ENCODE results near the gene PARP1.

PARP1 gene

DNA sequence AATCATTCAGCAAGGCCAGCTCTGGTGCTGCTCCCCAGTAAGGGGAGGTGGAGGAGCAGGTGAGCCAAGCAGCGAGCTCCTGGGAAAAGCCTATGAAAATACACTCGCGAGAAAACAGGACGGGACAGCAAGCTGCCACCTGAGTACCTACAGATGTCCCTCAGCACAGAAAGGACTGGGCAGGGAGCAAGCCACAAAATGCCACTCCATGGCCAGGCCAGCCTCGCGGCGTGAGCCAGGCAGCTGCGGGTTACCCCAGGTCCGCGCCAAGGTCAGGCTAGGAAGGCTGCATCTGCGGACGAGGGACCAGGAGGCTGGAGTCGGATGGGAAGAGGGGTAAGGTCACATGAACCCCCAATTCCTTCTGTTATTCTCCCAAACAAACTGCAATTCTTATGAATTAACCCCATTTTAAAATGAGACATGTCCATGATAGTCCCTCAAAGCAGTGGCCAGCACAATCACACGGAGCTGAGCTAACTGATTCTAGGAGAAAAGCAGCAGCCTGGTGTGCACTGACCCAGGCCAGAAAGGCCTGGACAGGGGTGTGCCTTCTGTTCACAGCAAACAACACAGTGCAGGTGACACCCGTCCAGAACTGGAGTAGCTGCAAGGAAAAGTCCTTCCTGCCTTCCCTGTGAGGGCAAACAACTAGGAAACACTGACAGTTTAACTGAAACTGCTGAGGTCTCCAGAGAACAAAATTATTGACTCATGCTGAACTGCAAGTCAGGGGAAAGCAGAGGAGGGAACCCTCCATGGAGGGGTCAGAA is 26.5 kb downstream of the PARP1 start:
- no peak overlapping the region for H3K4me3 ChIP-seq (ENCODE audit: severe bottlenecking)
- no peaks in the 10 kb centered on the region for H3K27me3 ChIP-seq (ENCODE audit: insufficient read depth, poor library complexity, severe bottlenecking)
- TF ChIP-seq, protein P1, sequence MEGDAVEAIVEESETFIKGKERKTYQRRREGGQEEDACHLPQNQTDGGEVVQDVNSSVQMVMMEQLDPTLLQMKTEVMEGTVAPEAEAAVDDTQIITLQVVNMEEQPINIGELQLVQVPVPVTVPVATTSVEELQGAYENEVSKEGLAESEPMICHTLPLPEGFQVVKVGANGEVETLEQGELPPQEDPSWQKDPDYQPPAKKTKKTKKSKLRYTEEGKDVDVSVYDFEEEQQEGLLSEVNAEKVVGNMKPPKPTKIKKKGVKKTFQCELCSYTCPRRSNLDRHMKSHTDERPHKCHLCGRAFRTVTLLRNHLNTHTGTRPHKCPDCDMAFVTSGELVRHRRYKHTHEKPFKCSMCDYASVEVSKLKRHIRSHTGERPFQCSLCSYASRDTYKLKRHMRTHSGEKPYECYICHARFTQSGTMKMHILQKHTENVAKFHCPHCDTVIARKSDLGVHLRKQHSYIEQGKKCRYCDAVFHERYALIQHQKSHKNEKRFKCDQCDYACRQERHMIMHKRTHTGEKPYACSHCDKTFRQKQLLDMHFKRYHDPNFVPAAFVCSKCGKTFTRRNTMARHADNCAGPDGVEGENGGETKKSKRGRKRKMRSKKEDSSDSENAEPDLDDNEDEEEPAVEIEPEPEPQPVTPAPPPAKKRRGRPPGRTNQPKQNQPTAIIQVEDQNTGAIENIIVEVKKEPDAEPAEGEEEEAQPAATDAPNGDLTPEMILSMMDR (IDR thresholded peaks at IDR 0.05; ENCODE audit: poor library complexity, severe bottlenecking): no peak
- H3K9me3 ChIP-seq (ENCODE audit: severe bottlenecking): no peaks in the 10 kb centered on the region
- peaks cover 17% of the 10 kb centered on the region for H3K36me3 ChIP-seq (ENCODE audit: low read depth)
- H3K27ac ChIP-seq (ENCODE audit: poor library complexity, severe bottlenecking): no peak overlapping the region
- no peaks in the 10 kb centered on the region for H3K4me1 ChIP-seq (ENCODE audit: insufficient read depth, poor library complexity, severe bottlenecking)
- ATAC-seq (ENCODE audit: low read depth): no peak
- no peak for DNase-seq (ENCODE audit: low spot score)

DNA sequence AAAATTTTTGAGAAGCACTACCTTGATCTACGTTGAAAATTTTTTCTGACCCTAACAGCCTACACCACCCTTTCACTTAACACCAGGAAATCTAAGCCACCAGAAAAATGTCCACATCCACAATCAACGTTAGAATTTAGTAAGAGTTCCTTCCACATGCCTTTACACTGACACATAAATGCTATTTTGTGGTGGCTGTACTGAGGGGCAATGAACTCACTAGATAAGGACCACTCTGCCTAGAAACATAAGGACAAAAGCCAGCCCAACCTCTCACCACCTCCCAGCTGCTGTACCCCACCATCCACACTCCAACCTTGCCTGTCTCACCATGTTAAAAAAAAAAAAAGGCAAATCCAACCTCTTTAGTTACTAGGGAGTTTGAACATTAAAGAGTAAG is 29.8 kb downstream of the PARP1 start:
- Histone ChIP-seq H3K4me1 (ENCODE audit: insufficient read depth, poor library complexity, severe bottlenecking) (no peaks in the 10 kb centered on the region), H3K9me3 (ENCODE audit: severe bottlenecking) (no peaks in the 10 kb centered on the region), H3K4me3 (ENCODE audit: severe bottlenecking) (no peak overlapping the region), H3K27me3 (ENCODE audit: insufficient read depth, poor library complexity, severe bottlenecking) (no peaks in the 10 kb centered on the region), H3K27ac (ENCODE audit: poor library complexity, severe bottlenecking) (no peak overlapping the region), H3K36me3 (ENCODE audit: low read depth) (peaks cover 33% of the 10 kb centered on the region)
- DNase-seq (ENCODE audit: low spot score): no peak
- TF ChIP-seq, protein P1 (IDR thresholded peaks at IDR 0.05; ENCODE audit: poor library complexity, severe bottlenecking): no peak
- ATAC-seq (ENCODE audit: low read depth): no peak

DNA sequence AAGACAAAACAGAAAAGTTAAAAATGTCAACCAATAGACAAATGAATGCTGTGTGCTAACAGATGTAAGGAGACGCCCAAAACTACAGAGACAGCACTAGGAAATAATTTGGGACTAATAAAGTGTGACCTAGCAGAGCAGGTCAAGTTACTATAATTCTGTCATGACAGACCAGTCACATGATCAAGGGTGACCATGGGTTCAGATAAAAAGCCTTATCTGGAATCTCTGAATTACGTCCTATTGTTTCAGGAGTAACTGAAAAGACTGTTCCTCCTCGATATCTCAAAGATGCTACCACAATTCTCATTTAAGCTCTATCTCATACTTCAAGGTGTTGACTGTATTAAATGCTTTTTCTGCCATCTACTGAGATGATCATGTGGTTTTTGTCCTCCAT is 31.6 kb downstream of the PARP1 start:
- Histone ChIP-seq H3K27ac (ENCODE audit: poor library complexity, severe bottlenecking) (no peak overlapping the region), H3K9me3 (ENCODE audit: severe bottlenecking) (no peaks in the 10 kb centered on the region), H3K4me3 (ENCODE audit: severe bottlenecking) (no peak overlapping the region), H3K27me3 (ENCODE audit: insufficient read depth, poor library complexity, severe bottlenecking) (no peaks in the 10 kb centered on the region), H3K4me1 (ENCODE audit: insufficient read depth, poor library complexity, severe bottlenecking) (no peaks in the 10 kb centered on the region), H3K36me3 (ENCODE audit: low read depth) (peaks cover 27% of the 10 kb centered on the region)
- DNase-seq (ENCODE audit: low spot score) (no peak), ATAC-seq (ENCODE audit: low read depth) (no peak)
- TF ChIP-seq, protein P1 (IDR thresholded peaks at IDR 0.05; ENCODE audit: poor library complexity, severe bottlenecking): no peak

DNA sequence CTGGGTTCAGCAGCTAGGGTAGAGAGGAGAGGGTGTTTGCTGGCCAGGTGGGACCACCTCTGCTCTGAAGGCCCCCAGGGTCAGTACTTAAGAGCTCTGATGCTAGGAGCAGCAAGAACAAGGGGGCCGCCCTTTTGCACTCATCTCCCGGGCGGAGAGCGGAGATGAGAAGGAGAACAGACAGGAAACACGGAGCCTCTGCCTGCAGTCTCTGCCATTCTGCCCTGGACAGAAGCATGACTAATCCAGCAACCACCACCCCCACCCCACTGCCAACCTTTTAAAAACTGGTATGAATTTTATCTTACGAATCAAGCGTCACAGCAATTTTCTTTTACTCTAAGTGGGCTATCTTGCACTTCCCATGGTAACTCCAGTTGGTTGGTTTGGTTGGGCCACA is 34.5 kb downstream of the PARP1 start:
- H3K9me3 ChIP-seq (ENCODE audit: severe bottlenecking): no peaks in the 10 kb centered on the region
- no peak overlapping the region for H3K27ac ChIP-seq (ENCODE audit: poor library complexity, severe bottlenecking)

DNA sequence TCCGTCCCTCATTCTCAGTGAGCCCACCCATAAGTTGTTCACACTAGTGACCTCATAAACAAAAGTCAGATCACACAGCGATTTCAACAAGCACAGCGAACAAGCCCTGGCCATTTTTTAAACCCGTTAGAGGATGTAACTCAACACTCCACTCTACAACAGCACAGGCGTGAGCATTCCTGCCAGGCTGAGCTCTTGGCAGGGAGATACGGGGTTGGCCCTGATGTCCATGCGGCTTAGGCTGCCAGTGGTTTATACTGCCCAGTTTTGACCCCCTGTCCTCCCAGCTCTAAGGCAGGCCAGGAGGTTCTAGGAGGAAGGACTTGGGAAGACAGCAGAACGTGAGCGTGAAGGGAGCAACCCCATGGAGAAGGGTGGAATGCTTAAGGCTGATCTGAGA is 35.0 kb downstream of the PARP1 start:
- Histone ChIP-seq H3K36me3 (ENCODE audit: low read depth) (peaks cover 25% of the 10 kb centered on the region), H3K4me1 (ENCODE audit: insufficient read depth, poor library complexity, severe bottlenecking) (no peaks in the 10 kb centered on the region), H3K27me3 (ENCODE audit: insufficient read depth, poor library complexity, severe bottlenecking) (no peaks in the 10 kb centered on the region), H3K9me3 (ENCODE audit: severe bottlenecking) (no peaks in the 10 kb centered on the region), H3K4me3 (ENCODE audit: severe bottlenecking) (no peak overlapping the region), H3K27ac (ENCODE audit: poor library complexity, severe bottlenecking) (no peak overlapping the region)
- DNase-seq (ENCODE audit: low spot score) (no peak), ATAC-seq (ENCODE audit: low read depth) (no peak)
- TF ChIP-seq, protein P1 (IDR thresholded peaks at IDR 0.05; ENCODE audit: poor library complexity, severe bottlenecking): no peak

More for the DNA sequence above, 34.5 kb downstream of the PARP1 start:
- no peaks in the 10 kb centered on the region for H3K4me1 ChIP-seq (ENCODE audit: insufficient read depth, poor library complexity, severe bottlenecking)
- ATAC-seq (ENCODE audit: low read depth) (no peak), DNase-seq (ENCODE audit: low spot score) (no peak)
- no peak overlapping the region for H3K4me3 ChIP-seq (ENCODE audit: severe bottlenecking)
- H3K36me3 ChIP-seq (ENCODE audit: low read depth): peaks cover 25% of the 10 kb centered on the region
- H3K27me3 ChIP-seq (ENCODE audit: insufficient read depth, poor library complexity, severe bottlenecking): no peaks in the 10 kb centered on the region
- TF ChIP-seq, protein P1 (IDR thresholded peaks at IDR 0.05; ENCODE audit: poor library complexity, severe bottlenecking): no peak
